K562 (cell line): ENCODE results near the gene ZNF32. TPM values are rescaled to one million over a fixed set of nuclear protein-coding genes. Genes with fewer than 3 reads are reported as not detected.
A peak's percentile ranks its signal among the peaks of the same experiment; 100 is the strongest.

Experiments
- ADNP ChIP-seq: fragments of 200-800 bp; sonication (Bioruptor generic); IDR thresholded peaks from 2 replicates; pipeline ENCODE4 v1.6.1; 2016; ENCODE audit warnings: missing genetic modification characterization, missing compliant biosample characterization
- BRF1 ChIP-seq: IDR thresholded peaks from 3 replicates; pipeline ENCODE4 v1.6.1; 2011; ENCODE audit warnings: borderline replicate concordance, mild to moderate bottlenecking; ENCODE audit not compliant: insufficient read length; ENCODE audit errors: extremely low read depth
- CBX3 ChIP-seq, 2 experiments: IDR thresholded peaks; 1 replicate in 1 of 2; 2 replicates in 1 of 2; pipeline ENCODE4 v1.6.1; 2012; ENCODE audit warnings: inconsistent platforms in 2 of 2, low read length in 2 of 2, borderline replicate concordance in 1 of 2, control low read depth in 1 of 2
- FOXK2 ChIP-seq, 2 experiments: fragments of 450-650 bp; IDR thresholded peaks in 1 of 2; conservative IDR thresholded peaks in 1 of 2; 2 replicates each; pipeline ENCODE4 v1.6.1; 2016; ENCODE audit warnings: low read depth in 2 of 2, mild to moderate bottlenecking in 1 of 2
- HSF4 ChIP-seq: fragments of 250-450 bp; sonication (Bioruptor Pico); IDR thresholded peaks from 2 replicates; pipeline ENCODE4 v2.1.2; 2022; ENCODE audit warnings: mild to moderate bottlenecking, moderate library complexity, borderline replicate concordance
- JUNB ChIP-seq: fragments of 450-650 bp; formaldehyde crosslinking; conservative IDR thresholded peaks from 2 replicates; pipeline ENCODE4 v1.4.0; 2020; ENCODE audit warnings: mild to moderate bottlenecking
- NCOA2 ChIP-seq, 2 experiments: fragments of 450-650 bp; IDR thresholded peaks; 2 replicates each; pipeline ENCODE4 v1.6.1; 2018; ENCODE audit warnings: mild to moderate bottlenecking in 2 of 2, moderate library complexity in 1 of 2; ENCODE audit not compliant: partially characterized antibody in 2 of 2
- ZBTB12 ChIP-seq: fragments of 250-450 bp; sonication (Bioruptor Pico); IDR thresholded peaks from 2 replicates; pipeline ENCODE4 v1.4.0; 2020
- ZNF280B ChIP-seq: fragments of 250-450 bp; sonication (Bioruptor Pico); IDR thresholded peaks from 2 replicates; pipeline ENCODE4 v1.5.1; 2021; ENCODE audit warnings: mild to moderate bottlenecking
- polyA plus RNA-seq, 8 experiments: library from polyadenylated mRNA; depleted of rRNA in 4 of 8; stranded (reverse) in 5 of 8; unstranded in 3 of 8; fragments of >200 nt; fragmentation: Nextera tagmentation in 2 of 8; fragmentation: Illumina TruSeq in 1 of 8; extraction: Ambion mirVana in 2 of 8; extraction: Trizol in 1 of 8; gene quantifications; 2 replicates each; pipeline versions ENCODE4 v1.2.1 to v1.2.3, GENCODE V29; 2011 to 2014; ENCODE audit warnings: inconsistent platforms in 1 of 8, missing spikeins in 1 of 8
- total RNA-seq, 7 experiments: library from RNA; depleted of rRNA in 6 of 7; stranded (reverse); fragments of >200 nt in 6 of 7; fragmentation: Illumina TruSeq in 2 of 7; extraction: Trizol in 2 of 7; gene quantifications; 2 replicates each; pipeline versions ENCODE4 v1.2.1 to v1.2.3, GENCODE V29; 2011 to 2021; ENCODE audit warnings: low replicate concordance in 1 of 7

Gene ZNF32
- total and polyA plus RNA-seq, 9 of the 15 experiments (the other 6 are each of a cell fraction or from before 2014, with no cell fraction given): 17.3 to 57.0 (median 26.3) TPM

DNA sequence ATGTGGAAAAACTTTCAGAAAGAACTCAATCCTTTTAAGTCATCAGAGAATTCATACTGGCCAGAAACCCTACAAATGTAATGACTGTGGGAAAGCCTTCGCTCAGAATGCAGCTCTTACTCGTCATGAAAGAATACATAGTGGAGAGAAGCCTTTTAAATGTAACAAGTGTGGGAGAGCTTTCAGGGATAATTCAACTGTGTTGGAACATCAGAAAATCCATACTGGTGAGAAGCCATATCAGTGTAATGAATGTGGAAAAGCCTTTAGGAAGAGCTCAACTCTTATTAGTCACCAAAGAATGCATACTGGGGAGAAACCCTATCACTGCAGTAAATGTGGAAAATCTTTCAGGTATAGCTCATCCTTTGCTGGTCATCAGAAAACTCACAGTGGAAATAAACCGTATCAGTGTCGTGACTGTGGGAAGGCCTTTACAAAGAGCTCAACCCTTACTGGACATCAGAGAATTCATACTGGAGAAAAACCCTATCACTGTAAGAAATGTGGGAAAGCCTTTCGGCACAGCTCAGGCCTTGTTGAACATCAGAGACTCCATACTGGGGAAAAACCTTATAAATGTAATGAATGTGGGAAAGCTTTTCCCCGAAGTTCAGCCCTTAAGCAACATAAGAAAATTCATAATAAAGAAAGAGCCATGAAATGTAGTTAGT is 31.8 kb downstream of the ZNF32 start (continued):
- TF ChIP-seq ZBTB12 (CRISPR knock-in tag) (no peak), ZNF280B (CRISPR knock-in tag) (no peak), CBX3 (IDR thresholded peaks at IDR 0.05; ENCODE audit: borderline replicate concordance in 1 of 2, low read length in 2 of 2) (peak in 1 of 2 experiments; percentile 61; a peak in 1 of 3 replicates), ADNP (tag) (no peak), JUNB (CRISPR knock-in tag) (no peak), FOXK2 (conservative IDR thresholded peaks at IDR 0.05 in 1 of 2, IDR thresholded peaks at IDR 0.05 in 1 of 2; ENCODE audit: low read depth in 2 of 2) (no peak), NCOA2 (IDR thresholded peaks at IDR 0.05; ENCODE audit: partially characterized antibody in 2 of 2) (no peak), HSF4 (CRISPR knock-in tag) (no peak), BRF1 (no peak)
